T-helper 22 cell (primary cell): ENCODE results near the gene SLC45A1.
"Not testable (repeated sequence)": the region's sequence is repeated elsewhere in the genome, so short reads cannot be mapped to it uniquely, and the experiment has no call there.

Experiments used
- DNase-seq: peaks from one replicate; pipeline ENCODE4 v3.0.0-alpha.2; 2020; ENCODE audit warnings: low read depth

Gene SLC45A1

DNA sequence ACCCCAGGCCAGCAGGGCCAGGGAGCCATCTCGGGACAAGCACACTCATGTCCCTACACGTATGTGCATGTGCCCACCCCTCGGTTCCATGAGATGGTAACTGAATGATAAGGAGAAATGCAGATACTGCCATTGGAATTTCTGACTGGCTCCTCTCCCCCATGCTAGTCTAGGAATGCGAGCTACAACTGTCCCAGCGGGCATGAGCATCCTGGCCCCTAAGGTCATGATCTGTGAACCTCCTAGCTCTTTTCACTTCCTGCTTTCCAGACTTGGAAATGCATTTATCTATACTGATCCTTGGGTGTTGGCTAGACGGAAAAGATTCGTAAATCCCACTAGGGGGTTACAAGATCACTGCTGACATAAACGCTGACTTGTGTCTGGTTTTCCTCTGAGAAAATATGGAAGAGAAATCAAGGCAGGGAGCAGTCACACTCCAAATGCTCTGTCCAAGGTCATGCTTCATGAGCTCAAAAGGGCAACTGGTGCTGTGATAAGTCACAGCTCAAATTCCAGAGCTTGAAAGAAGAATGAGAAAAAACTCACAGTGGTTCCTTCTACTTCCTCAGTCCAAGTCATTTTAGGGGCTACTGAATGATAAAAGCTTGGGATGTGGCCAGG, 49.8 kb downstream of the SLC45A1 start:
- no peak for DNase-seq

DNA sequence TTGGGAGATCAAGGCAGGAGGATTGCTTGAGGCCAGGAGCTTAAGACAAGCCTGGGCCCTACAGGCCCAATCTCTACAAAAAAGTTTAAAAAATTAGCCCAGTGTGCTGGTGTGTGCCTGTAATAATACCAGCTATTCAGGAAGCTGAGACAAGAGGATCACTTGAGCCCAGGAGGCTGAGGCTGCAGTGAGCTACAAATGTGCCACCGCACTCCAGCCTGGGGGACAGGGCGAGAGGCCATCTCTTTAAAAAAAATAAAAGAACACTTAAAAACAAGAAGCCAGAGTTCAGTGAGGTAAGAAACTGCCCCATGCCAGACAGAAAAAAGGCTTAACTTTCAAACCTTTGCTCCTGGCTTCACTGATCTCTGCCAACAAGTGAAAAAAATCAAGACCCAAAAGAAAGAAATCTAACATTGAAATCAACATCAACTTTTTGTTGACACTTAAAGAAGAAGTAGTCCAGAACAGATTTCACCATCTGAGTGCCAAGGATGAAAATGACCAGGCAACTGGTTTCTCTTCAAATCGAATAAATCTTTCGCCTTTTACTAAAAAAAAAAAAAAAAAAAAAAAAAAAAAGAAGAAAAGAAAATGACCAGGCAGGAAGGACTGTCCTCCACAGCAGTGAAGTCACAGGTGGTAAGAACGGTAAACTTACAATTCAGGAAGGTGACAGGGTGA, 51.2 kb downstream of the SLC45A1 start:
- no peak for DNase-seq

GRCh38 chr1:8370046-8370881, 52.4 kb downstream of the SLC45A1 start:
- DNase-seq: no peak

DNA sequence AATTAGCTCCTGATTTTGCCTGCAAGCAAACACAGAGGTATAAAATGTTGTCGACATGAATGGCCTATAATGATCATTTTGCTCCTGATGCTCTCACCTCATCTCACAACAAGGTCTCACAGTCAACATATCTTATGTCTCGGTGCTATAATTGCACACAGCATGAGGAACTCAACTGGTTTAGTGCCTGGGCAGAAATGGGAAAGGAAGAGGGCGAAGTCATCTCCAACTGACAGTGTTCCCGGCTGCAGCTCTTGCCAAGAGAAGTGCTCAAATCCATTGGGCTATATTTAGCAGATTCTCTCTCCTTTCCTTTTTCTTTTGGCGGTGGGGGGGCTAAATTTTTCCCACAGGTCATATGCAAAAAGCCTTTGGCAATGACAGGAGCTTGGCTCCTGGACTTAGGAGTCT, 53.0 kb downstream of the SLC45A1 start:
- no peak for DNase-seq

- no peak for DNase-seq
Observed at GRCh38 chr1:8371372-8371991, 53.6 kb downstream of the SLC45A1 start.

DNA sequence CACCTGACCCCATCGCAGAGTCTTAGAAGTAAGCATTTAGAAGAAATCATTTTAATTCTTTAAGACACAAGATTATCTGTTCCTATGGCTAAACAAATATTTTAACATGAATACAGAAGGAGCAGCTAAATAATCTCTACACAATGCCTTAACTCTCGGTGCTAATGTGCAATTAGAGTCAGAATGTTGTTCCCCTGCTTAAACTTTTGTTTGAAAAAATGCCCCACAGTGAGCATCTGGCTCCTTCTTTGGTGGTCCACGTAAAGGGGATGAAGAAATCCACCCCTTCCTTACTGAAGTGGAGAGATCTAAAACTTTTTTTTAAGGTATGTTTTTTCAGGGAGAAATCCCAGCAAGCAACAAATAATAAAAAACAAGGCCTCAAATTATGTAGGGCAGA, 55.2 kb downstream of the SLC45A1 start:
- DNase-seq: no peak

GRCh38 chr1:8373581-8374241, 55.8 kb downstream of the SLC45A1 start:
- DNase-seq: no peak

GRCh38 chr1:8374356-8374755, 56.4 kb downstream of the SLC45A1 start:
- DNase-seq: no peak

DNA sequence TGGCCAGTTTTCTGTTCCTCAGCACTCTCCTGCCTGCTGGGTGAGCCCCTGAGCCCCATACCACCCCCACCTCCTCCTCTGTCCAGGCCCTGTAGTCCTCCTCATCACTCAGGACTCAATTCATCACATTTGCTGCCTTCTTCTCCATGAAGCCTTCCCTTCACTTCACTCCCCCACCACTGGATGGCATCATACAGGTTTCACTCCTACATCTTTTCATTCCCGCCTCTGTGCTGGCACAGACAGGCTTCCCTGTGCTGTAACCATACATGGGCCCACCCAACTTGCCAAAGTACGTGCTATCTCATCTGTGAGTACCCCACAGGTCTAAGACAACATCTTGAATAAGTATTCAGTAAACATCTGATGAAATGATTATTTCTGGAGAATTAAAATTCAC, 56.9 kb downstream of the SLC45A1 start:
- no peak for DNase-seq

DNA sequence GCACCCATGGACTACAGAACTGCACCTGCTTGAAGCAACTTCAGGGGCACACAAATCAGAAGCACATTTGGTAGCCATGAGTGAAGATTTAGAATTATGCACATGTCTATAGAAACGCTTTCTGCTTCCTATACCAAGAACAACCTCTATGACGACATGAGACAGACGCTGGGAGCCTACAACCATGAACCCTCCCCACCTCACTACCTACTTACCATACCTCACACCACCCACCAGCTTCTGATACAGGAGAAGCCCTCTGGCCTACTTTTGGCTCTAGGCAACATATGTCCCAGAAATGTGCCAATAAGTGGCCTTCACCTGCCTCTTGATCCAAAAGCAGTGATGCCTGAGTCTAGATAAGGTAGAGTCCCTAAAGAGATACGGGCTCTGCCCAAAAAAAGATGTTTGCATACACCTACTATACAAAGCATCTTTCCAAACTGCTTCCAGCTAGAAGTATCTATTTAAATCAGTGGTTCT, 58.5 kb downstream of the SLC45A1 start:
- no peak for DNase-seq

- no peak for DNase-seq
Observed at GRCh38 chr1:8377271-8377981, 59.5 kb downstream of the SLC45A1 start.

DNA sequence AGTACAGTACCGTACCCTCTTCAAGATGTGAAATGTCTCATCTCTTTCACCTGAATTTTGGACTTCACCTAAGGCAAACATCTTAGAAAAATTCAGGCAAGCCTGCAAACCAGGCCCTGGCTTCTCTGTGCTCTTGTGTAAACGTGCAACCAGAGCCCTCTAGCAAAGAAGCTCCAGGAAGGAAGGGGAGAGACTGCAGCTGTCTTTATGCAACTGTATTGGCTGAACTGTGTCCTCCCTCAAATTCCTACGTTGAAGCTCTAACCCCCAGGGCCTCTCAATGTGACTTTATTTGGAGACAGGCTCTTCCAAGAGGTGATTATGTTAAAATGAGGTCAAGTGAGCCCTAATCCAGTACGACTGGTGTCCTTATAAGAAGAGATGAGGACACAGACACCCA, 60.3 kb downstream of the SLC45A1 start:
- no peak for DNase-seq

- no peak for DNase-seq
Observed at GRCh38 chr1:8378981-8379470, 61.1 kb downstream of the SLC45A1 start.

DNA sequence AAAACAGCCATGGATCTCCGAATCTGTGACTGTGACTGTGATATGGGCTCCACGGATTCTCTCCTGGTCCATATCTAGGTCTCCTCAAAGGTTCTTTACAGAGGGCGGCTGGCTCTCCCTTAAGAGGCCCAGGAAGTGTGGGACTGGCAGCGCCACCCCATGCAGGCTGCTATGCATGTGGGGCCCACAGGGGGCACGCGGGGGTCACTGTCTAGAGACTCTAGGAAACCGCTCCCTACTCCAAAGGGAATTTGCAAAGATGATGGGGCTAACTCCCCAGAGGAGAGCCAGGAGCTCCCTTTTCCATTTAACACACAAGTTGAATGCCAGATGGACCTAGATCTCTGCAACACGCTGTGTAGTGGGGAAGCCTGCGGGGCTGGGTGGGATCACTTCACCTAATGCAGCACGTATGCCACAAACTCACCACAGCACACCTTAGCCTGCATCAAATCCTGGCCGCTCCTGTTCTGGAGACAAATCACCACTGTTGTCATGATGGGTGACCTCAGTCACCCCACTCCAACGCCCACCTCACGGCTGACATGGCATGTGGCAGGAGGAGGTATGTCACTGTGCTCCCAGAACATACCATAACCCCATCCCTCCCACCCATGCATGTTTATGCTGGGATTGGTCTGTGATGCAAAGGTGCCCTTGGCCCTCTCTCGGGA, 61.7 kb downstream of the SLC45A1 start:
- DNase-seq: no peak

GRCh38 chr1:8380310-8380709, 62.4 kb downstream of the SLC45A1 start:
- DNase-seq: not testable (repeated sequence)

- no peak for DNase-seq
Observed at GRCh38 chr1:8381618-8382017, 63.7 kb downstream of the SLC45A1 start.

DNA sequence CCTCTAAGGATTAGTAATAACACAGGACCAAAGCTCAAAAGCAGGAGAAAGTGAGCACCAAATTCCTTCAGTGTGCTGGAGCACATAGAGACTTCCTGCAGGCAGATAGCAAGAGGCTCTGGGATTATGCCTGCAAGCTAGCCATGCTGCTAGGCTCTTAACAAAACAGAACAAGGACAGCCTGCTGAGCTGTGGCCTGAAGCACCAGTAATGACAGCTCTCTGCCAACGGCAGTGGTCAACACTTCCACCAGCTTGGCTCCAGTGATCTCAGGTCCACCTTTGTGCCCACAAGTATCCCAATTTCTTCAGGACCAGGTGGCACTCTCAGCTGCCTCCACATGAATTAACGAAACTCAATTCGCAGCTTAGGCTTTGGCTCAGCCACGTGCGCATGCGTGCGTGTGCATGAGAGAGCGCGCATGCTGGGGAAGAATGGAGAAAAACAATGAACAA, 64.2 kb downstream of the SLC45A1 start:
- no peak for DNase-seq

GRCh38 chr1:8382608-8383505, 64.9 kb downstream of the SLC45A1 start:
- no peak for DNase-seq

DNA sequence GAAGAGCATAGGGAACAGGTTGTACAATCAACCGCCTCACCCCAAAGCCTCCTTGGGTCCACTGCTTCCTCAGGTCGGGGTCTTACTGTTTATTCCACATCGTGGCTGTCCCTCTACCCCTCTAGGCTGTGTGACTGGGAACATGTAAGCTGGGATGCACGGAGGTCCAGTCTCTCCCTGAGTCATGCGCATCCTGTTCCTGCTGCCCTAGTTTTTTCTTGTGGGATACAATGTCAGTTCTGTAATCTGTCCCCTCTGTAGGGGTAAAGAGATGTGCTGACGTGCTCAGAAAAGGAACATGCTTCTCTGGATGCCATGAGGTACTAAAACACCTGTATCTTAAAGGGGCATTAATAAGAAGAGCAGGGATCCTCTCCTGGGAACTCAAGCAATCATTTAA, 66.2 kb downstream of the SLC45A1 start:
- no peak for DNase-seq
